GM12873 (cell line): Measurements from ENCODE around the gene GRIA1.

Source experiments
- CTCF ChIP-seq: IDR thresholded peaks from 2 replicates; pipeline ENCODE4 v1.5.1; 2012; ENCODE audit warnings: low read depth, mild to moderate bottlenecking, moderate library complexity, low read length, control low read depth; ENCODE audit not compliant: insufficient read depth; ENCODE audit errors: missing control alignments

GRIA1 gene

GRCh38 chr5:153573326-153574033 is 83.0 kb downstream of the GRIA1 start:
- TF ChIP-seq CTCF, result no peak

- TF ChIP-seq CTCF, result no peak
These were observed 93.9 kb downstream of the GRIA1 start for GRCh38 chr5:153584126-153584959.

- no peak for TF ChIP-seq CTCF
These were observed 94.5 kb downstream of the GRIA1 start for GRCh38 chr5:153584960-153585359.

GRCh38 chr5:153585622-153586277 is 95.3 kb downstream of the GRIA1 start:
- no peak for TF ChIP-seq CTCF

- no peak for TF ChIP-seq CTCF
These were observed 101.6 kb downstream of the GRIA1 start for GRCh38 chr5:153592081-153592480.

GRCh38 chr5:153594785-153595184 is 104.3 kb downstream of the GRIA1 start:
- TF ChIP-seq CTCF, result no peak

- TF ChIP-seq CTCF, result no peak
These were observed 107.6 kb downstream of the GRIA1 start for GRCh38 chr5:153598099-153598498.
